ENCODE measurements around the gene SNX15. TPM values are rescaled to one million over a fixed set of nuclear protein-coding genes. Genes with fewer than 3 reads are reported as not detected.

SNX15 gene, protein sequence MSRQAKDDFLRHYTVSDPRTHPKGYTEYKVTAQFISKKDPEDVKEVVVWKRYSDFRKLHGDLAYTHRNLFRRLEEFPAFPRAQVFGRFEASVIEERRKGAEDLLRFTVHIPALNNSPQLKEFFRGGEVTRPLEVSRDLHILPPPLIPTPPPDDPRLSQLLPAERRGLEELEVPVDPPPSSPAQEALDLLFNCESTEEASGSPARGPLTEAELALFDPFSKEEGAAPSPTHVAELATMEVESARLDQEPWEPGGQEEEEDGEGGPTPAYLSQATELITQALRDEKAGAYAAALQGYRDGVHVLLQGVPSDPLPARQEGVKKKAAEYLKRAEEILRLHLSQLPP
- 4.7 and 7.0 TPM in 2 replicates for polyA plus RNA-seq

DNA sequence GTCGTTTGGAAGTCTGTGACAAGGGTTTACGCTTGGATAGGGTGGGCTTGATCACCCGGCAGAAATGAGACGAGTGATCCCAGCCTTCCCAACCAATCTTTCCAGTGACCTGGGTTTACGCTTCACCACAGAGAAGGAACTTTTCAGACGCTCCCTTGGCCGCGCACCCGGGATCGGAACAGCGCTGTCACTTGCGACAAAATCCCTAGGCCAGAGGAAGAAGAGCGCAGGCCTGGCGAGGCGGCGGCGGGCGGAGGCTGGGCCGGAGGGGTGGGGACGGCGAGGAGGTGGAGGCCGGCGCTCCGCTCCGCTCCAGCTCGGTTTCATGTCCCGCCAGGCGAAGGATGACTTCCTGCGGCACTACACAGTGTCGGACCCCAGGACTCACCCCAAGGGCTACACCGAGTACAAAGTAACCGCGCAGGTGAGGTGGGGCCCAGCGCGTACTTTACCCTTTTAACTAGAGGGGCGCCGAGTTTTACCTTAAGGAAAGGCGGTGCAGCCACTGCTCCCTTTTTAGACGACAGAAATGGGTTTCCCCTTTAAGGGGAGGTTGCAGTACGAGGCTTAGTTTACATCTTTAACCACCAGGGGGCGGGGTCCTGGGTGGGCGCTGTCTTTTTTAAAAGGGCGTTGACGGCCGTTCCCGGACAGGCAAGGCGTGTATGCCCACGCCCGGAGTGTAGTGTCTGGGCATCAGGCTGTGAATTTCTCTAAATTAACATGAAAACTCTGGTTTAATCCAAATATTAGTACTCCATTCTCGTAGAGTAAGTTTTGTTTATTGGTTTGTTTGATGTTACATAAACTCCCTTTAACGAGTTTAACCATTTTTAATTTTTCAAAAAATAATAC lies at the start of gene SNX15:
SNX15 (plus strand) TSS at position 227 of the 855 bp plus-strand sequence; CDS start at position 326, 99 bp downstream.

DNA sequence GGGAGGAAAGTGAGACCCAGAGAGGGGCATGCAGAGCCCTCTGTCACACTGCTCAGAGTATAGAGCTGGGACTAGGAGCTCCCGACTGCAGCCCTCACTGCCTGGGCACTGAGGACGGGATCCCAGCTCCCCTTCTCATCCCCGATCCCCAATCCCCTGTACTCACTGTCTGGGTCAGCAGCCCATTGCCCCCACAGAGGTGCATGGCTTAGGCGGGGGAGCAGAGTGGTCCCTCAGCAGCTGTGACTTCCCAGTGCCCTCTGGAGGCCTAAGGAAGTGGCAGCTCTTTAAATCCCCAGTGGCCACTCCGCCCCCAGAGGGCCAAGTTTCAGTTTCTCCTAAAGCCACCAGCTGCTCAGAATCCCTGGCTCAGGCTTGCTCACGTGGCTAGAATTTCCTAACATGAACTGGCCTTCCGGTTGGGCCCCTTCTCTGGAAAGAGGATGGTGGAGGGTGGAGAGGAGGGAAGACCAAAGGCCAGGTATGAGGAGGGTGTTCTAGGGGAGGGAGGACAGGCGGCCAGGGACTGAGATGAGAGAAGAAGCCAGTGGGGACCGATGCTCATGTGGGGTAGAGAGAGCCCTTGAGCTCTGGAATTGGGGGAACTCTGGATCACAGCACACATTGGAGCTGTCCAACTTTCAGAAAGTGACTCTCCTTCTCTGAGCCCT lies 30.4 kb upstream of the SNX15 start, which contains the start of gene BATF2:
BATF2 (minus strand) TSS at position 262 of the 671 bp plus-strand sequence; CDS start at position 205, 57 bp downstream.

DNA sequence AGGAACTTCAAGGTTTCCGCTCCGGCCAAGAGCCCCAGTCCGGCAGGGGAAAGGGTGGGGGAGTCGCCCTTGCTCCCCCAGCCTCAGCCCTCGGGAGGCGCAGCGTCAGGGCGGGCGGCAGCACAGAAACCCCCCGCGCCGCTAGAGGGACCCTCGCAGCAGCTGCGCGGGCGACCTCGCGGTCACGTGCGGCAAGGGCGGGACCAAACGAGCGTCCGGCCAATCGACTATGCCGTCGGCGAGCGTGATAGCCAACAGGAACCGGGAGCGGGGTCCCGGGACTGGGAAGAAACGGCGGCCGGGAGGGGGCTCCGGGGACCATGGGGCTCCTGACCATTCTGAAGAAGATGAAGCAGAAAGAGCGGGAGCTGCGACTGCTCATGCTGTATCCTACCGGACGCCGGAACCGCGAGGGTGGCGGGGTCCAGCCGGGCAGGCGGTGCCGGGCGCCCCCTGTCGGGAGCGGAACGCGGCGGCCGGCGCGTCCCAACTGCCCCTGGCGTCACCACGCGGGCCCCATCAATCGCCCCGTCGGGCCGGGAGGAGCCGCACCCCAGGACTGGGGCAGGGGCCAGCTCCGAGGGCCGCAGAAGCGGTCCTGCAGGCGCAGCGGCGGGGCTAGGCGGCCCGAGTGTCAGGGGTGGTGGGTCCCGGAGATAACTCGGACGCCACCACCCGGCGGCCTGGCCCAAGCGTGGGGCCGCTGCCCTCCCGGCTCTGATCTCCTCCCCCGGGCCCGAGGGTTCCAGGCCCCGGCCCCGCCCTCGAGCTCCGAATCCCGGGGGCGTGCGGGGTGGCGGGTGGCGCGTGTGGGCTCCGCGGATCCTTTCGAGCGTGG lies 13.1 kb upstream of the SNX15 start, which contains the start of gene ARL2:
ARL2 (plus strand) TSS at position 273 of the 838 bp plus-strand sequence; CDS start at position 321, 48 bp downstream.

DNA sequence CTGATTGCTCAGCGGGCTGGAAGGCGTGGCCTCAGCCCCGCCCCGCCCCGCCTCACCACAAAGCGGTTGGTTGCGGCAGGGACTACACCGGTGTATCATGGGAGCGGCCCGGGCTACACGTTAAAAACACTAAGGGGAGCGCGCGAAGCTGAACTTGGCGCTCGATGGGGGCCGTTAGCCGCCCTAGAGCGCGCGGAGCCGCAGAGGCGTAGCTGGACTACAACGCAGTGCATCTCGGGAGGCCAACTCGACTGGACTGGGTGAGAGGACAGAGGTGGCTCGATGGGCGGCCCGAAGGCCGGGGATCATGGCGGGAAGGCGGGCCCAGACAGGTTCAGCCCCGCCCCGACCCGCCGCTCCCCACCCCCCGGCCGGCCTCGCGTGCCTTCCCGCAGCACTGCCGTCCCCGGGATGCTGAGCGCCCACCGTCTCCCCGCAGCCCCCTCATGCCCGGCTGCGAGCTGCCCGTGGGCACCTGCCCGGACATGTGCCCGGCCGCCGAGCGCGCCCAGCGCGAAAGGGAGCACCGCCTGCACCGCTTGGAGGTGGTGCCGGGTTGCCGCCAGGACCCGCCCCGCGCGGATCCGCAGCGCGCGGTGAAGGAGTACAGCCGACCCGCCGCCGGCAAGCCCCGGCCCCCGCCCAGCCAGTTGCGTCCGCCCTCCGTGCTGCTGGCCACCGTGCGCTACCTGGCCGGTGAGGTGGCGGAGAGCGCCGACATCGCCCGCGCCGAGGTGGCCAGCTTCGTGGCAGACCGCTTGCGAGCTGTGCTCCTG lies 13.8 kb downstream of the SNX15 start, which contains the start of gene SAC3D1:
SAC3D1 (plus strand) TSS at position 364 of the 776 bp plus-strand sequence; CDS start at position 447, 83 bp downstream.

DNA sequence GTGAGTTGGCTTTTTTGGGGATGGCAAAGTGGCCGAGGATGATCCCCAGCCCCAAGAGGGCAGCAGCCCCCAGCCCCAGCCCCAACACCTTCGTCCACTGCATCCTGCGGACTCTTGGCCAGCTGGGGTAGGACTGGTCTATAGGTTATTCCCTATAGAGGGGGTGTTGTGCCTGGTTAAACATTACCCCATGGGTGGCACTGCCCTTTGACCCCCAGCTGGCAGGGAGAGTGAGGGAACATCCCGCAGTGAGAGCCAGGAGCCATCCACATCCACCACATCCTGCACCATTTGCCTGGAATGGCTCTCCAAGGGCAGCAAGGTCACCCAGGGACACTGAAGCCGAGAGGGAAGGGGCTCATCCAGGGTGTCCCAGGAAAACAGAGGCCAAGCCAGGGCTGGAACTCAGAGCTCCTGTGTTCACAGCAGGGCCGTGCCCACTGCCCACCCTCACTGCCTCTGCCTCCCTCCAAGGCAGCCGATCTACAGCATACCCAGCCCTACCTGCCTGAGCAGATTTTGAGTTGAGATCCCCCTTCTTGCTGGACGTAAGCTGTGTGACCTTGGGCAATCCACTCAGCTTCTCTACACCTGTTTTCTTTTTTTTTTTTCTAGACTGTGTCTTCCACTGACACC lies 31.3 kb downstream of the SNX15 start, which contains the start of gene NAALADL1:
NAALADL1 (minus strand) TSS at position 135 of the 636 bp plus-strand sequence; CDS start at position 103, 32 bp downstream.

DNA sequence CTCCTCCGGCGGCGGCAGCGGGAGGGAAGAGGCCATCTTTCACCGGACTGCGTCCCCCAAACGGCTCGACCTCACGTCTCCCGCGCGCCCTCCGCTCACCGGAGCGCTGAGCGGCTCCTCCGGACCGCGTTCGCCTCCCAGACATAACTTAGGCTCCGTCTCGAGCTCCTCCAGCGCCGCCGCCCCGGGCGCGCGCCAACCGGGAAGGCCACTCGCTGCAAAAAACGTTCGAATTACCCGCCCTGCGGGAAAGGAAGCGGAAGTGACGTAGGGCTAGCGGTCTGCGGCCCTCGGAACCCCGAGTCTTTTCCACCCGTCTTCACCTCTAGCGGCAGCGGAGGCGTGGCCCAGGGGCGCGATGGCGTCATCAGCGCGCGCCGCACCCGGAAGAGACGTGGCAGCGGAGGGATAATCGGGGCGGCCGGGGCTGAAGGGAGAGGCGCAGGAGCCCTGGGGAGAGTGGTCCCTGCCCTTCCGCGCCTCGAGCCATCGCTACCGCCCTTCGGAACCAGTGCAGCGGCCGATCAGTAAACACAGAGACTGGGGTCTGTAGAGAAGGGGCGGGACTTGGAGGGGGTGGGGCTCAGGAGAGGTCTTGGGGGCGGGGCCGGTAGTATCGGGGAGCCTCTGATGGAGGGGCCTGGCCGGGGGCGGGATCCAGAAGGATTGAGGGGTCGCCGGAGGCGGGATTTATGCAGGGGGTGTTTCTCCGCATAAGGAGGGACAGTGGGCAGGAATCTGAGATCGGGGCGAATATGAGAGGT lies 56.8 kb downstream of the SNX15 start, which contains the start of the genes CDCA5 and ZFPL1:
CDCA5 (minus strand) TSS at position 207 of the 764 bp plus-strand sequence; CDS start at position 145, 62 bp downstream.
ZFPL1 (plus strand) TSS at position 389 of the 764 bp plus-strand sequence. CDS start 477 bp downstream, outside the sequence.

Other genes starting within 250 kb of the SNX15 start
- gene SF1, start 248.9 kb upstream of the SNX15 start, polyA plus RNA-seq: 20.3 and 21.6 TPM in 2 replicates
- 2.9 and 4.1 TPM in 2 replicates for gene MAP4K2, start 224.2 kb upstream of the SNX15 start, polyA plus RNA-seq
- gene MEN1, start 216.9 kb upstream of the SNX15 start, polyA plus RNA-seq: 4.9 and 7.0 TPM in 2 replicates
- not detected in 2 replicates for gene CDC42BPG, start 182.8 kb upstream of the SNX15 start, polyA plus RNA-seq
- 2.5 and 3.5 TPM in 2 replicates for gene EHD1, start 148.8 kb upstream of the SNX15 start, polyA plus RNA-seq
- gene ATG2A, start 110.2 kb upstream of the SNX15 start, polyA plus RNA-seq: 0.70 and 0.73 TPM in 2 replicates
- 1.5 and 3.1 TPM in 2 replicates for gene PPP2R5B, start 102.8 kb upstream of the SNX15 start, polyA plus RNA-seq
- gene GPHA2, start 91.5 kb upstream of the SNX15 start, polyA plus RNA-seq: not detected in 2 replicates
- gene MAJIN, start 55.3 kb upstream of the SNX15 start, polyA plus RNA-seq: 3.6 and 3.8 TPM in 2 replicates
- not detected in 2 replicates for gene BATF2, start 30.5 kb upstream of the SNX15 start, polyA plus RNA-seq
- 42.7 and 68.3 TPM in 2 replicates for gene ARL2, start 13.3 kb upstream of the SNX15 start, polyA plus RNA-seq
- 1.3 and 3.6 TPM in 2 replicates for gene SAC3D1, start 13.8 kb downstream of the SNX15 start, polyA plus RNA-seq
- gene NAALADL1, start 31.1 kb downstream of the SNX15 start, polyA plus RNA-seq: not detected in 2 replicates
- gene CDCA5, start 56.6 kb downstream of the SNX15 start, polyA plus RNA-seq: 0.29 and 1.8 TPM in 2 replicates
- gene ZFPL1, start 56.8 kb downstream of the SNX15 start, polyA plus RNA-seq: 11.0 and 14.9 TPM in 2 replicates
- gene VPS51, start 68.8 kb downstream of the SNX15 start, polyA plus RNA-seq: 15.7 and 25.0 TPM in 2 replicates
- 17.1 and 28.2 TPM in 2 replicates for gene TM7SF2, start 84.4 kb downstream of the SNX15 start, polyA plus RNA-seq
- 0.19 and 1.9 TPM in 2 replicates for gene ZNHIT2, start 90.3 kb downstream of the SNX15 start, polyA plus RNA-seq
- 384 and 510 TPM in 2 replicates for gene FAU, start 94.7 kb downstream of the SNX15 start, polyA plus RNA-seq
- 8.6 and 13.7 TPM in 2 replicates for gene MRPL49, start 94.9 kb downstream of the SNX15 start, polyA plus RNA-seq
- 24.2 and 35.0 TPM in 2 replicates for gene SYVN1, start 107.1 kb downstream of the SNX15 start, polyA plus RNA-seq
- not detected in 2 replicates for gene SPDYC, start 142.8 kb downstream of the SNX15 start, polyA plus RNA-seq
- 4.1 and 6.8 TPM in 2 replicates for gene CAPN1, start 154.5 kb downstream of the SNX15 start, polyA plus RNA-seq
- 1.6 and 4.8 TPM in 2 replicates for gene POLA2, start 234.5 kb downstream of the SNX15 start, polyA plus RNA-seq

Data from Purkinje cell (primary cell).